Heart right ventricle (tissue), 16 donors: ENCODE data around the gene RASD1. TPM values are rescaled to one million over a fixed set of nuclear protein-coding genes. Genes with fewer than 3 reads are reported as not detected.

Experiments
- ATAC-seq, 8 donors: fragments of 200-7000 bp; cut with Tn5 transposase; one replicate each; pipeline ENCODE4 v1.9.1; 2020; ENCODE audit warnings: mild to moderate bottlenecking in 8 of 8, moderate library complexity in 8 of 8, moderate number of reproducible peaks in 1 of 8
- DNase-seq, 2 donors: peaks; one replicate each; pipeline ENCODE4 v3.0.0-alpha.2; 2020
- H3K27ac ChIP-seq, 10 donors: fragments of 200-600 bp; sonication (generic) in 2 of 10; one replicate each; pipeline versions ENCODE4 v1.5.0 to v1.8.0; 2020 to 2022; ENCODE audit warnings: mild to moderate bottlenecking in 3 of 10
- H3K27me3 ChIP-seq, 7 donors: fragments of 200-600 bp; one replicate each; pipeline ENCODE4 v1.8.0; 2021 to 2022; ENCODE audit warnings: mild to moderate bottlenecking in 2 of 7
- H3K36me3 ChIP-seq, 9 donors: fragments of 200-600 bp; sonication (generic) in 1 of 9; one replicate each; pipeline versions ENCODE4 v1.5.0 to v1.8.0; 2020 to 2022; ENCODE audit warnings: mild to moderate bottlenecking in 2 of 9
- H3K4me1 ChIP-seq, 9 donors: fragments of 200-600 bp; sonication (generic) in 1 of 9; one replicate each; pipeline versions ENCODE4 v1.5.0 to v1.8.0; 2020 to 2022; ENCODE audit warnings: mild to moderate bottlenecking in 4 of 9
- H3K4me3 ChIP-seq, 10 donors: fragments of 200-600 bp; sonication (generic) in 2 of 10; one replicate each; pipeline versions ENCODE4 v1.5.0 to v1.8.0; 2020 to 2022; ENCODE audit warnings: mild to moderate bottlenecking in 7 of 10, moderate library complexity in 2 of 10
- H3K9me3 ChIP-seq, 11 donors: fragments of 200-600 bp in 10 of 11; sonication (generic) in 2 of 11; one replicate each; pipeline versions ENCODE4 v1.5.0 to v1.8.0; 2013 to 2022; ENCODE audit warnings: mild to moderate bottlenecking in 2 of 11, control low read depth in 1 of 11, moderate library complexity in 1 of 11
- WGBS, 2 donors: extraction: QIAGEN DNeasy Blood & Tissue Kit; methylation state at CpG; one replicate each; pipeline ENCODE4 v1.1.7; 2013; ENCODE audit warnings: inconsistent platforms in 1 of 2; 5-methylcytosine and 5-hydroxymethylcytosine counted together
- intact Hi-C, 10 donors: fragments of 100-400 bp; cut with DNase I; formaldehyde crosslinking; loops; one replicate each; pipeline versions ENCODE4 v1.11.1 to v1.14.2; 2022
- polyA plus RNA-seq, 2 donors: library from polyadenylated mRNA; stranded (reverse); fragments of 200-250 nt; gene quantifications; one replicate each; pipeline ENCODE4 v1.2.3, GENCODE V29; 2013
- total RNA-seq, 10 donors: library from RNA; stranded (reverse); fragmentation: NEBNext Ultra II Directional in 3 of 10; extraction: Animal tissue kit (Norgen Biotek cat#: 25700) in 3 of 10; gene quantifications; one replicate each; pipeline versions ENCODE4 v1.2.1 to v1.2.4, GENCODE V29; 2021 to 2023
- TF ChIP-seq, protein P1 (sequence below), 9 donors: fragments of 200-600 bp; sonication (generic) in 2 of 9; IDR thresholded peaks; one replicate each; pipeline versions ENCODE4 v1.5.0 to v1.8.0; 2021 to 2022; ENCODE audit warnings: antibody characterized with exemption in 9 of 9, mild to moderate bottlenecking in 5 of 9, moderate library complexity in 1 of 9
- donor health status: Arrhythmogenic right ventricular cardiomyopathy.
- donor health status: ischemic (EF 13 %, LVEDD 7.1; RV severe dilation, severe dysfunction).
- donor health status: healthy with polysubstance abuse.
- donor health status: DM: no; HTN: yes; CAD: no.
- donor health status: DM: no; HTN: no; CAD: no.
- donor health status: ischemic (EF 25% LVEDD 6.9; RV normal size, moderate dysfunction).
- donor health status: ischemic (EF 25% LVEDD 5.7; RV mildly dilated, moderate dysfunction).
- donor health status: healthy.
- donor health status: DM: yes; HTN: yes; CAD: no.
- donor health status: Ischemic cardiomyopathy.
- donor health status: ischemic (EF 35%, LVEDD 5.7; RV mildly dilated, moderate dysfunction).
- donor health status: nonischemic (EF 11% LVEDD 7.7; RV severe dilation, severe dysfunction).
- donor health status: DM: yes; HTN: yes; CAD: no.
- donor health status: PGD.
- donor health status: ischemic (EF 29% LVEDD 5.4; RV normal size, mild dysfunction).
- donor health status: nonischemic (EF 23%, LVEDD 6.1; RV moderate dilation, normal function).

Gene RASD1
- total and polyA plus RNA-seq, 12 donors = 2.2 to 85.8 (median 11.5) TPM

DNA sequence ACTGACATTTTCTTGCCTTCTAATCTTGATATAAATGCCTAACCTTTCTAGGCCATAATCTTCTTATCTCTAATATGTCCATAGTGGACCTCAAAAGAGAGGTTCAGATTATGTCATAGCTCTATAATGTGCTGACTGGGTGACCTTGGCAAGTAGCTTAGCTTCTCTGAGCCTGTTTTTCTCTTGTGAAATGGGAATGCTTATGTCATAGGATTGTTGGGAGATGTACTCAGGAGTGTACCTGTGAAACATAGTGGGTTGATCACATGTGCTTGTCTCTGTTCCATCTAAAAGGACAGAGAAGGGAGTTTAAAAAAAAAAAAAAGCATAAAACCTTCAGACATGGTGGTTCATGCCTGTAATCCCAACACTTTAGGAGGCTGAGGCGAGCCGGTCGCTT, 17.0 kb downstream of the RASD1 start:
- ATAC-seq = no peak
- Histone ChIP-seq H3K27ac (peak overlapping the region in 1 of 10 donors; percentile 96), H3K4me1 (peaks cover 9 to 74% (median 57%) of the 10 kb centered on the region in 9 donors), H3K36me3 (peaks cover 0 to 30% (median 0%) of the 10 kb centered on the region in 9 donors), H3K27me3 (no peaks in the 10 kb centered on the region), H3K9me3 (no peaks in the 10 kb centered on the region), H3K4me3 (no peak overlapping the region)
- TF ChIP-seq, protein P1, sequence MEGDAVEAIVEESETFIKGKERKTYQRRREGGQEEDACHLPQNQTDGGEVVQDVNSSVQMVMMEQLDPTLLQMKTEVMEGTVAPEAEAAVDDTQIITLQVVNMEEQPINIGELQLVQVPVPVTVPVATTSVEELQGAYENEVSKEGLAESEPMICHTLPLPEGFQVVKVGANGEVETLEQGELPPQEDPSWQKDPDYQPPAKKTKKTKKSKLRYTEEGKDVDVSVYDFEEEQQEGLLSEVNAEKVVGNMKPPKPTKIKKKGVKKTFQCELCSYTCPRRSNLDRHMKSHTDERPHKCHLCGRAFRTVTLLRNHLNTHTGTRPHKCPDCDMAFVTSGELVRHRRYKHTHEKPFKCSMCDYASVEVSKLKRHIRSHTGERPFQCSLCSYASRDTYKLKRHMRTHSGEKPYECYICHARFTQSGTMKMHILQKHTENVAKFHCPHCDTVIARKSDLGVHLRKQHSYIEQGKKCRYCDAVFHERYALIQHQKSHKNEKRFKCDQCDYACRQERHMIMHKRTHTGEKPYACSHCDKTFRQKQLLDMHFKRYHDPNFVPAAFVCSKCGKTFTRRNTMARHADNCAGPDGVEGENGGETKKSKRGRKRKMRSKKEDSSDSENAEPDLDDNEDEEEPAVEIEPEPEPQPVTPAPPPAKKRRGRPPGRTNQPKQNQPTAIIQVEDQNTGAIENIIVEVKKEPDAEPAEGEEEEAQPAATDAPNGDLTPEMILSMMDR (IDR thresholded peaks at IDR 0.05) = no peak
- DNase-seq = no peak
- WGBS, 2 donors = 95% methylated on average over 3 of the region's 3 CpGs
- intact Hi-C loops = loop anchor here in 2 of 10 donors (2.0 to 5.0 kb wide), 2 partner anchors 14 to 62 kb away; no protein-coding TSS in a partner anchor

DNA sequence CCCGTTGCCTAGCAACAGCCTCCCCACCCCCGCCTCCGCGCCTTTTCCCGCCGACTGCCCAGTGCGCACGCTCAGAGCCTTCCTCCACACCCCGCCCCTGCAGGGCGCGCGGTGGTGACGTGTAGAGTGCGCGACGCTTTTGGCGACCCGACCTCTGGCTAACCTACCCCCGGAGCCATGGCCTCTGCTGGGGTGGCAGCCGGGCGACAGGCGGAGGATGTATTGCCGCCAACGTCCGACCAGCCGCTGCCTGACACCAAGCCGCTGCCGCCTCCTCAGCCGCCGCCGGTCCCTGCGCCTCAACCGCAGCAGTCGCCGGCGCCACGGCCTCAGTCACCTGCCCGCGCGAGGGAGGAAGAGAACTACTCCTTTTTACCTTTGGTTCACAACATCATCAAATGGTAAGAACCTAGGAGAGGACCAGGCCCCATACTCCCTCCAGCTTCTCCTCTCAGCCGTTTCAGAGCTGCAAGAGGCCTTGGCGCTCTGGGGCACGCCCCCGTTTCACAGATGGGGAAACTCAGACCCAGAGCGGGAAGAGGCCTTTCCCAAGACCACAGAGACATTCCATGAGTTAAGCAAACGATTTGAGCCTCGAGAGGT, 19.2 kb downstream of the RASD1 start, which contains the start of gene MED9:
Gene MED9 (plus strand): TSS at position 136 of the 603 bp plus-strand sequence. CDS start 42 bp downstream, at position 178.
- TF ChIP-seq, protein P1 (IDR thresholded peaks at IDR 0.05) = no peak
- intact Hi-C loops = loop anchor here in 2 of 10 donors (2.0 to 5.0 kb wide), 2 partner anchors 18 to 60 kb away; no protein-coding TSS in a partner anchor
- Histone ChIP-seq H3K4me3 (peak within 1 kb of the TSS; percentile 79 to 99 (median 94)), H3K36me3 (peaks cover 0 to 21% (median 0%) of the 10 kb centered on the region in 9 donors), H3K27me3 (no peaks in the 10 kb centered on the region), H3K27ac (peak within 1 kb of the TSS; percentile 93 to 100 (median 97)), H3K4me1 (peaks cover 9 to 54% (median 46%) of the 10 kb centered on the region in 9 donors), H3K9me3 (no peaks in the 10 kb centered on the region)
- ATAC-seq (peak; percentile 98 to 99 (median 98)), DNase-seq (peak; percentile 95 to 96)
- WGBS, 2 donors = 0 to 1% methylated on average over 45 to 46 of the region's 47 CpGs

DNA sequence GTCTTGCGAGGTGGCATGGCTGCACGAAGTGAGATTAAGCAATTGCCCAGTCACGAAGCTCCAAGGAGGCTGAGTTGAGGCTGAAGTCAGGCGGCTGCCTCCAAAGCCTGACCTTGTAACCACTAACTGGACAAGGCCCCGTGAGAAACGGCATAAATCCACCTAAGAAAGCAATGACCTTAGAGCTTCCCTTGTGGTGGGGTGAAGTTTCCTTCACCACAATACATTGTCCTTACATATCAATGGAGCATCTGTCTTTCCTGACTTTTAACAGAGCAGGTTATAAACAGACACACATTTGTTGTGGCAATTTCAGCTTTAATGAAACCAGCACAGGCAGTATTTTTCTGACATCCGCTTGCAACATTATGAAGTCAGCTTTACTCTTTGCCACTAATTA, 21.9 kb downstream of the RASD1 start:
- 71 to 77% methylated on average over 7 of the region's 7 CpGs for WGBS, 2 donors
- intact Hi-C loops = no loop called here
- ATAC-seq = no peak

DNA sequence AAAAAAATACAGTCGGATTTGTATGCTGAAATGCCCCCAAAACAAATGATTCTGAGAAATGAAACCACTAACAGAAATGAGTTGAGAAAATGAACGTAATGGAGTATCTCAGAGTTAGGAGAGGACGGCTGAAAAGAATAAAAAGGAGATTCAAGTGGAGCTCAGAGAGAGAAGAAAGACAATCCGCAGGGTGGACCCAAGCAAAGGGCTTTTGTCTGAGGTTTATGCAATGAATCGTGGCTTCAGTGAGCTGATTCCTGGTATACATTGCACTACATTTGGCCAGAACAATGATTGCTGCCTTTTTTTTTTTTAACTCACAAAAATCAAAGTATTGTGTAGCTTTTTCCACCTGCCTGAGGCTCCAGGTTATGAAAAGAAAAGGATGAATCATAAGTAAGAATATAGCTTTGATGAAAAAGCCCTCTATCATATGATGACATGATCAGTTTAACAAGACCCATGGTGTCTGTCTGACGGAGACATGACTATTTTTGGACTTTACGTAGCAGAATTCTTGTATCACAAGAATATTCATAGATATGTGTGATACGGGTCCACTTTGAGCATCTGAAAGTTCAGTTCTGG, 23.8 kb downstream of the RASD1 start:
- no peak overlapping the region for H3K4me3 ChIP-seq
- H3K27me3 ChIP-seq = peaks cover 0 to 10% (median 0%) of the 10 kb centered on the region in 7 donors
- 57 to 58% methylated on average over 8 of the region's 8 CpGs for WGBS, 2 donors
- H3K27ac ChIP-seq = no peak overlapping the region
- DNase-seq (no peak), ATAC-seq (no peak)
- TF ChIP-seq, protein P1 (IDR thresholded peaks at IDR 0.05) = no peak
- intact Hi-C loops = no loop called here
- no peaks in the 10 kb centered on the region for H3K36me3 ChIP-seq
- no peaks in the 10 kb centered on the region for H3K9me3 ChIP-seq
- peaks cover 0 to 10% (median 1%) of the 10 kb centered on the region in 9 donors for H3K4me1 ChIP-seq

More for the DNA sequence above, 21.9 kb downstream of the RASD1 start:
- DNase-seq = no peak
- Histone ChIP-seq H3K27me3 (peaks cover 0 to 10% (median 0%) of the 10 kb centered on the region in 7 donors), H3K36me3 (no peaks in the 10 kb centered on the region), H3K4me3 (no peak overlapping the region), H3K9me3 (no peaks in the 10 kb centered on the region), H3K4me1 (peaks cover 9 to 28% (median 20%) of the 10 kb centered on the region in 9 donors), H3K27ac (no peak overlapping the region)
- TF ChIP-seq, protein P1 (IDR thresholded peaks at IDR 0.05) = no peak
